Measurements from ENCODE around the gene NPL.

GRCh38 chr1:182803846-182804245 is 14.3 kb downstream of the NPL start:
- TF ChIP-seq CTCF (IDR thresholded peaks at IDR 0.05): no peak
- TF ChIP-seq POLR2A (IDR thresholded peaks at IDR 0.05): no peak
- TF ChIP-seq POLR2AphosphoS5 (IDR thresholded peaks at IDR 0.05): no peak
